GM12878 (cell line): ENCODE measurements around the gene BMP2. TPM values are rescaled to one million over a fixed set of nuclear protein-coding genes. Genes with fewer than 3 reads are reported as not detected.

ENCODE experiments used
- ATF7 ChIP-seq: fragments of 450-650 bp; IDR thresholded peaks from 2 replicates; pipeline ENCODE4 v1.6.1; 2016; ENCODE audit warnings: low read depth, mild to moderate bottlenecking
- BHLHE40 ChIP-seq, 2 experiments: fragments of 450-650 bp in 1 of 2; IDR thresholded peaks; 2 replicates each; pipeline ENCODE4 v1.6.1; 2011 to 2017; ENCODE audit warnings: low read depth in 2 of 2, borderline replicate concordance in 1 of 2, improper control_type of control experiment in 1 of 2, low read length in 1 of 2, mild to moderate bottlenecking in 1 of 2
- E2F8 ChIP-seq: fragments of 450-650 bp; IDR thresholded peaks from 2 replicates; pipeline ENCODE4 v1.6.1; 2018; ENCODE audit warnings: mild to moderate bottlenecking, low read depth, moderate library complexity; ENCODE audit not compliant: partially characterized antibody
- HDGF ChIP-seq: fragments of 450-650 bp; IDR thresholded peaks from 2 replicates; pipeline ENCODE4 v1.6.1; 2016; ENCODE audit warnings: antibody characterized with exemption
- IRF3 ChIP-seq: fragments of 450-650 bp; IDR thresholded peaks from 2 replicates; pipeline ENCODE4 v1.6.1; 2014; ENCODE audit warnings: mild to moderate bottlenecking
- IRF4 ChIP-seq: IDR thresholded peaks from 2 replicates; pipeline ENCODE4 v1.6.1; 2011; ENCODE audit warnings: low read depth, low read length
- NFIC ChIP-seq: IDR thresholded peaks from 2 replicates; pipeline ENCODE4 v1.6.1; 2012; ENCODE audit warnings: low read depth, mild to moderate bottlenecking, inconsistent platforms, low read length, moderate library complexity
- NRF1 ChIP-seq: conservative IDR thresholded peaks from 2 replicates; pipeline ENCODE4 v1.6.1; 2011; ENCODE audit warnings: mild to moderate bottlenecking, low read depth, low read length, improper control_type of control experiment
- RB1 ChIP-seq: fragments of 450-650 bp; formaldehyde crosslinking; IDR thresholded peaks from 2 replicates; pipeline ENCODE4 v1.6.1; 2017; ENCODE audit warnings: mild to moderate bottlenecking, borderline replicate concordance
- TBL1XR1 ChIP-seq: IDR thresholded peaks from 2 replicates; pipeline ENCODE4 v1.6.1; 2012; ENCODE audit warnings: low read depth, low read length, improper control_type of control experiment
- TCF12 ChIP-seq: IDR thresholded peaks from 2 replicates; pipeline ENCODE4 v1.6.1; 2011; ENCODE audit warnings: low read depth, mild to moderate bottlenecking, low read length
- polyA plus RNA-seq, 11 experiments: library from polyadenylated mRNA; depleted of rRNA in 4 of 11; unstranded in 6 of 11; stranded (reverse) in 5 of 11; fragments of >200 nt; fragmentation: Nextera tagmentation in 4 of 11; fragmentation: Illumina TruSeq in 1 of 11; extraction: Ambion mirVana in 4 of 11; extraction: Trizol in 1 of 11; gene quantifications; 1 replicate in 1 of 11; 2 replicates in 10 of 11; pipeline versions ENCODE4 v1.2.1 to v1.2.3, GENCODE V29; 2011 to 2016; ENCODE audit warnings: inconsistent platforms in 2 of 11, missing spikeins in 2 of 11, low read depth in 1 of 11
- total RNA-seq, 4 experiments: library from RNA; depleted of rRNA in 3 of 4; stranded (reverse); fragments of >200 nt in 3 of 4; fragmentation: Illumina TruSeq in 1 of 4; extraction: Trizol in 1 of 4; gene quantifications; 2 replicates each; pipeline versions ENCODE4 v1.2.1 to v1.2.3, GENCODE V29; 2013 to 2021

BMP2 gene
- total and polyA plus RNA-seq, 10 of the 15 experiments (the other 5 are each of a cell fraction or from before 2014, with no cell fraction given), result 0.35 to 3.2 (median 0.71) TPM

GRCh38 chr20:6744180-6744579, 23.3 kb upstream of the BMP2 start (continued):
- no peak for TF ChIP-seq IRF3
- TF ChIP-seq TBL1XR1, result no peak
- no peak for TF ChIP-seq IRF4
- TF ChIP-seq E2F8, result no peak
- peak; percentile 69; the same call in 1 of the 2 replicates for TF ChIP-seq ATF7
- no peak for TF ChIP-seq NFIC
- TF ChIP-seq HDGF, result no peak
- no peak for TF ChIP-seq BHLHE40 (IDR thresholded peaks at IDR 0.05; ENCODE audit: borderline replicate concordance in 1 of 2, low read depth in 2 of 2, low read length in 1 of 2)
- TF ChIP-seq RB1, result no peak
- no peak for TF ChIP-seq NRF1
- TF ChIP-seq TCF12, result no peak
